Endometrial microvascular endothelial cells (primary cell): ENCODE data around the gene CCDC188. TPM values are rescaled to one million over a fixed set of nuclear protein-coding genes. Genes with fewer than 3 reads are reported as not detected.

Experiments used
- in situ Hi-C: cut with HindIII; loops from 2 replicates; pipeline ENCODE4 v1.10.0; 2017; ENCODE audit warnings: low sequenced_read_pairs, low pct_unique_long_range_greater_than_20kb; ENCODE audit errors: inconsistent ontology term
- total RNA-seq: library from RNA; depleted of rRNA; stranded (reverse); fragments of >200 nt; gene quantifications from one replicate; pipeline ENCODE4 v1.2.3, GENCODE V29; 2015; ENCODE audit errors: inconsistent ontology term

The CCDC188 gene
- total RNA-seq, 1 donor from 2014 or later: 2.6 TPM

DNA sequence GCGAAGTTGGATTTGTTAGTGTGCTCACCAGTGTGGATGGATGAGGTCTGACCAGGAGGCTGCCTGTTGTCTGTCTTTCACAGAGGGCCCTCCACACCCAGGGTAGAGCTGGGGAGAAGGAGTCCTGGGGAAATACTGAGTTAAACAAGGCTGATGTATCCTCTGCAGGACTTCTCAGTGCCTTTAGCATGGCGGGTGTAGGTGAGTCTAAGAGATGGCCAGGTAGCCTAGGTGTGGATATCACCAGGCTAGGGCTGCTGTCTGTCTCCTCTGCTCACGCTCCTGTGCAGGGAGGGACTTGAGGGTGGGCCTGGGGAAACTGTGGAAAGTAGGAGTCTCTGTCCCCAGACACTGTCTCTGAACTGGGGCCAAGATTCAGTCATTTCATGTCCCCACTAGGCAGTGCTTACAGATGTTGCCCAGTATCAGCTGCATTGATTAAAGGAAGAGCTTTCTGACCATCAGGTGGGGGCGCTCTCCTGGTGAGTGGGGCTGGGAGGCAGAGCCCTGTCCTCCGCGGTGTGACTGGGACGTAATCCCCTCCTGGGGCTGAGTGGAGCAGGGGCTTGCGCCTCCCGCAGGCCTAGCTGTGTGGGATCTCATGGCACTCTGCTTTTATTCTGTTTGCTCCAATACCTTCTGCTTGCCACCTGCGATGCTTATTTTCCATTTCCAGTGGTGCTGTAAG, 35.5 kb upstream of the CCDC188 start:
- in situ Hi-C loops: no loop called here

DNA sequence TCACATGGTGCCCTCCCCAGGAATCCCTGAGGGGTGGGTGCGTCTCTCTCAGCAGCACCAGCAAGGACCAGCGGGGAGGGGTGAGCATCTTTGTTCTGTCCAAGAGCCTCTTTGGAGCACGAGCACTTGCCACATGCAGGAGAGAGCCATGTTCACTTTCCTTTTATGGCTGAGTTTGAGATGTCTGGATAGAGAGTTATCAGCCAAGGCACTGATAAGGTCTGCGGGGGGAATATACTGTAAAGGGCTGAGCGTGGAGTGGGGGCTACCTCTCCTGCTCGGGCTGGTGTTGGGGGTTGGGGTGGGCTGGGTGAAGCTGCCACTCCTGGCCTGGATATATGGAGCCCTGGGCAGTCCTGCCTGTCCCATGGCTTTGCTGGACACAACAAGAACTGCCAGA, 34.9 kb upstream of the CCDC188 start:
- in situ Hi-C loops: no loop called here

DNA sequence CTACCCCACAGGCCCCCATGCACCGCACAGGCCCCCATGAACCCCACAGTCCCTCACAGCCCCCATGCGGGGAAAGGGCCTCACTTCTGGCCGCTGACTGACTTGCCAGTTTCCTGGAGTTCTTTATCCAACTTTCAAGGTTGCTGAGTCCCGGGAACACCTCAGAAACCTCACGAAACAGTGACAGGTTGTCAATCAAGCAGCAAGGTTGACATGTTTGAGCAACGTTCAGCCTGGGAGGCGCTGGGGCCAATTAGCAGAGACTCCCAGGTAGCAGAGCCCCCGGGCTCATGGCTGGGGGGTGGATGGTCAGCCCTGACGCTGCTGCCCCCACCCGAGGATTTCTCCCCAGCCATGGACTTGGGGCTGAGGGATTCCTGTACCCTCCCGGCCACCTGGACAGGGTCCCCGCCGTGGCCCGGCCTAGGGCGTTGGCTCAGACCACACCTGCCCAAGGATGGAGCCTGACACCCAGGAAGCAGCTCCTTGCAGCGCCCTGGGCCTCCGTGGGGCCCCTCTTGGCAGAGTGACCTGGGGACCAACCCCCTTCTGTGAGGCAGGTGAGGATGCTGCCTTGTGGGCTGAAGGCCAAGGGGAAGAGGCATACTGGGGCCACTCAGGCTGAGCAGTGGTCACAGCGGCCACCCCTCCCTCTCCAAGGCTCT, 33.8 kb upstream of the CCDC188 start:
- in situ Hi-C loops: no loop called here

DNA sequence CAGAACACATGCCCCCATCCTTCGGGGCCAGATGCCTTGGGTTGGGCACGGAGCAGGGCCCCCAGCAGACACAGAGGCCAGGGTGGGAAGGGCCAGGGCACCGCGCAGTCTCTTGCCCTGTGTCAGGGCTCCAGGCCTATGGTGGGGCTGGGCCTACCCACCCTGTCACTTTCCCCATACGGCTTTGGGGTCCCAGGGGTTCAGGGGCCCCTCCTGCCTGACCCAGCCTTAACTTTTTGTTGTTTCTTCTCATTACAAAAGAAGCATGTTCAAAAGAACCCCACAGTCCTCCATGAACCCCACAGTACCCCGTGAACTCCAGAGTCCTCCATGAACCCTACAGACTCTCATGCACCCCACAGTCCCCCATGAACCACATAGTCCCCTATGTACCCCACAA, 33.0 kb upstream of the CCDC188 start:
- in situ Hi-C loops: no loop called here

DNA sequence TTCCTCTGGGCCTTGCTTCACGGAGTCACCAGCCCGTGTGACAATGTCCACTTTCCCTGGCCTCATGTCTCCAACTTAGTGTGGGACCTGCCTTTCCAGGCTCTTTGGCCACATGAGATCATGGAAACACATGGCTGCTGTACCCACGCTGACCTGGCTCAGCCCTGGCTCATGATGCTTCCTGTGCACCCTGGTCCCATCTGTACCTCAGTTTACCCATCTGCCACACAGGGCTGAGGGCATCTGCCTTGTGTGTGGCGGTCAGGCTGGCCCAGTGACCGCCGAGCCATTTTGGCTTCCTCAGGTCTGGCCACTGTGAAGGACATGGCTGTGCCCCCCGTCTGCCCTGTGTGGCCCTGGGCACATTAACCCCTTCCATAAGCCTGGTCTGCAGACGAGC, 32.2 kb upstream of the CCDC188 start:
- in situ Hi-C loops: no loop called here

DNA sequence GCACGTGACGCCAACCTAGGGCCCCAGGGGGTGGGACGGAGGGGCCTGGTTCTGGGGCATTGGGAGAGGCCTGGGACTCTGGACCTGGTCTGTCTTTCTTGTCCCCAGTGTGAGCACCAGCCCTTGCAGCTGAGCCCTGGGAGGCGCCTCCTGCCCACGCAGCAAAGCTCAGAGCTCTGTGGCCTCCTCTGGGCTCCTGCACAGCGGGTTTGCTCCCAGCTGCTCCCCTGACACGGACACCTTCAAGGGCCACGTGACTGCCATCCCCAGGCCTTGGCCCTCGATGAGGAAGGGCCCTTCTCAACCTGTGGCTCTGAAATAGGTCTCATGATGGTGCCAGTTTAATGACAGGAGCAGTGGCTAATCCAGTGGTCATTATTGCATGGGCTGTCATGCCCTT, 31.5 kb upstream of the CCDC188 start:
- in situ Hi-C loops: no loop called here

DNA sequence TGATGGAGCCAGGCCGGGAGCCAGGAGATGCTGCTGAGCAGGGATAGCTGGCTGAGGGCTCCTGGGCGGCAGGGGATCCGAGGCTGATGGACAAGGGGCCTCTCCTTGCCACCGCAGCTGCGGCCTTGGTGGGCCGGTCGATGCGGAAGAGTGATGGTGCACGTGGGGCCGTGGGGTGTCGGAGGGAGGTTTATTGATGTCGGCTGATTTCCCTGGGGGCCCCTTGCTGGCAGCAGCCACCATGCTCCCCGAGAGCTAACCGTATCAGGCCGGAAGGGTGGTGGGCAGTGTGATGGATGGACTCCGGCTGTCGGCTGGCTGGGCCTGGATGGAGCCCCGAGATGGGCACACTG, 31.0 kb upstream of the CCDC188 start:
- in situ Hi-C loops: no loop called here

DNA sequence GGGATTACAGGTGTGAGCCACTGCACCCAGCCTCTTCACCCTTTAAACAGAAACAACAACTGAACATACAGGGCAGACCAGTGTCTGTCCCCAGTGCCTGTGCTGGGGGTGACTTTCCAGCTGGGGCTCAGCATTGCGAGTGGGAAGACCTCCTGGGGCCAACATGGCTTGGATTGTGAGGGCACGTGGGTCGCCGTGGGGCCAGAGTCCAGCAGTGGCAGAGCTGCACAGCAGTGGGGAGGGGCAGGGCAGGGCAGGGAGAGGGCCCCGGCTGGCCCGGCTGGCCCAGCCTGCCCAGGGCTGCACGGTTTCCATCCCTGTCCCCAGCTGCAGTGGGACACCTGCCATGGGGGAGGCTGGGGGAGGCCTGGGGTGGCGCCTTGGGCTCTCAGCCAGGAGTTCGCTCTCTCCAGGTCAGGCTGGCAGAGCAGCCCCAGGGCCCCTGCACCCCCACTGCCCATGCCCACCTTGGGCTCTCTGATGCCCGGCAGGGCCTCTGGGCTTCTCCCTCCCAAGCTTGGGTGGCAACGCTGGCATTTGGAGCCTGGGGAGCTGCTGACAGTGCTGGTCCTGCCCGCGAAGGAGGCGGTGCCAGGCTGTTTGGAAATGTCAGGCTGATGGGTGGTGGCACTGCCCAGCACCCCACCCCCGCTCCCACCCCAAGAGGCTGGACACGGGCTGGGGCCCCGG, 30.5 kb upstream of the CCDC188 start:
- in situ Hi-C loops: no loop called here

DNA sequence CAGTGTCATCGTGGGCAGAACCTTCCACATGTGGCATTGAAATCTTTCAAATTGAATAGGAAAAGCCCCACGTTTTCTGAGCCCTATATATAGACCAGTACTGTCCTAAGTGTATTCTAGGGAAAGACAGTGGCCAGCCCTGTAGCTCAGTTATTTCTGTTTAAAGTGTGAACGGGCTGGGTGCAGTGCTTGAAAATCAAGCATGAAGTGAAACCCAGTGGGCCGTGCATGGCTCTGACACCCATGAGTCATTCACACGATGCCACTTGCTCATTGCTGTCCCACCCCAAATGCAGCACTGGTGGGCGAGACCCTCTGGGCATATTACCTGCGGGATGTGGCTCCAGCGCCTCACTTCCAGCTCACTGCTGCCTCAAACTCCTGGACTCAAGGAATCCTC, 29.8 kb upstream of the CCDC188 start:
- in situ Hi-C loops: no loop called here

DNA sequence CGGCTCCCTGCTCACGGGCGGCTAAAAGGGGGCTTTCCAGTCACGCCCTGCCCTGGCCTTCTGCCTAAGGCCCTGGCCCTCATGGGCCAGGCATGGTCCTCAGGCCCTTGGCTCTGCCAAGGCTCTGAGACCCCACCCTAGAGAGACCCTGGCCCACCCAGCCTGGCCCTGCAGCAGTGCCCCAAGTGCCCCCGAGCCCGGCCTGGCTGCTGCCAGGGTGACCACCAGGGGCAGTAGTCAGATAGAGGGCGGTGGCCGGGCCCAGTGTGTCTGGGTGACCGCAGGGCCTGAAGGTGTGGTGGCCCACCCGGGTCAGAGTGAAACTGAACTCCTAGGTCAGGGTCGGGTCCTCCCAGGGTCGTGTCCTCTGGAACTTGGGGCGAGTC, 29.4 kb upstream of the CCDC188 start:
- in situ Hi-C loops: no loop called here

DNA sequence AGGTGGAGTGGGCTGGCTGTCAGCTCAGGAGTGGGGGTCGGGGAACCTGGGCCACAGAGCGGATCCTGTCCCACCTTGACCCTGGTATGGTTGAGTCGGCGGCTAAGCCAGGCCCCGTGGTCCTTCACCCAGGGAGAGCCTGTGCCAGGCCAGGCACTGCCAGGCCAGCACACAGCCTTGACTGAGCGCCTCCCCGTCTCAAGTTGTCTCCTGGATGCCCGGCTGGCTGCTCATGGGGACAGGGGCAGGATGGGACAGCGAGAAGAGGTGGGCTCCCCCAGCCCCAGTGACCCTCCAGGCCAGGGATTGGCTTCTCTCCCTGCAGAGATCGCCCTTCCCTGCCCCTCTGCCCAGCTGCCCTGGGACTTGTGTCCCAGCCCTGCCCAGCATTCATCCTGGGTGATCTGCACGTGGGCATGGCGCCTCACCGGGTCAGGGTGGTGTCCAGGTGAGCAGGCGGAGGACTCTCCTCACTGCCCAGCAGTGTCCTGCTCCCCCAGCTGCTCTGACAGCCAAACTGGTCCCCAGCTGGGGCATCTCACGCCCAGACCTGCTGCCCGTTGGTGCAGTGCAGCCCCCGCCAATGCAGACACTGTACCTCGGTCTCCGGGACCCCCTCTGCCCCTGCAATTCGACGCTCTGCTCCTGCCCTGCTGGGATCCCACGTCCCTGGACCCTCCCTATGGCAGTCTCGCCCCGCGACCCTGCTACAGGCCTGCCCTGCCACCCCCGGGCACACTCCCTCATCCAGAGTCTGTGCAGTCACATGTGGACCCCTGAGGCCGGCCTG, 28.8 kb upstream of the CCDC188 start:
- in situ Hi-C loops: no loop called here

DNA sequence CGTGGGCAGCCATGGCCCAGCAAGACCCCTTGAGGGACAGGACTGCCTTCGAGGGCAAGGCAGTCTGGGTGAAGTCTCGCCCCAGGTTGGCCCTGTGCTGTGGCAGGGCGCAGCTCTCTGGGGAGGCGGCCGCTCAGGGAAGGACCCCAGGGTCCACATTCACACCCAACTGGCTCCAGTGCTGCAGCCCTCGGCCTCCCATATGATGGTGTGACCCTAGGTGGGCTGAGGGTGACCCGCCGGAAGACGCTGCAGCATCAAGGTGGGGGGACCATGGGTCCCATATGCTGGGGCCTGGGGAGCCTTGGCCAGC, 28.0 kb upstream of the CCDC188 start:
- in situ Hi-C loops: no loop called here

DNA sequence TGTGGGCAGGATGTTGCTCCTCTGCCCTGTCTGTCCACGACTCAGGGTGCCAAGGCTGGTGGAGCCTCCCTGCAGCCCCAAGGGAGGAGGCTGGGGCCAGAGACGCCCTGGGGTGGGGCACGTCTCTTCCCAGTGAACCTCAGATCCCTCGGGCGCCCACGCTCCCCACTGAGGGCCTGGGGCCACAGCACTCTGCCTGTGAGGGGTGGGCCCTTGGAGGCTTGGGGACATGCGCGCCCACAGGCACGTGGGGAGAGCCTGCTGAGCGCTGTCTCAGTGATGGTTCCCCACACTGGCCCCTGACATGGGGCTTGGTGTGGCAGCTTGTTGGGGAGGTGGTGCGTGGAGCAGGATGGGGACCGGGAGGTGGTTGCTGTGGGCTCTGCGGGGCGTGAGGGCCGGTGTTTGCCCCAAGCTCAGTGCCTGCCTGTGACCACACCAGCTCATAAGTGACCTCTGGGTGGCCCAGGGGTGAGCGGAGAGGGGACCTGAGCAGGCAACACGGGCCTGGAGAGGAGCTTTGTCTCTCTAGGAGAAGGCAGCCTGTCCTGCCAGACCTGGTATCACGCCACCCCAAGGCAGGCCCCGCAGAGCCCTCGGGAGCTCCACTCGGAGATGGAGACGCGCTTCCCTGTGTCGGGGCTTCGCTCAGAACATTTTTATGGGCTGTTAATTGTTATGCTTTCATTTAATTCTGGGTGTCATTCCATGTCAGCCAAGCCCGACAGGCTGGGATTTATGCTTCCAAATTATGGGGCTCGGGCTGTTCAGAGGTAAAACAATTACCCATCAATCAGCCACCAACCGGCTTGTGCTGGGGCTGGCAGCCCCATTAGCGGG, 27.4 kb upstream of the CCDC188 start:
- in situ Hi-C loops: no loop called here

DNA sequence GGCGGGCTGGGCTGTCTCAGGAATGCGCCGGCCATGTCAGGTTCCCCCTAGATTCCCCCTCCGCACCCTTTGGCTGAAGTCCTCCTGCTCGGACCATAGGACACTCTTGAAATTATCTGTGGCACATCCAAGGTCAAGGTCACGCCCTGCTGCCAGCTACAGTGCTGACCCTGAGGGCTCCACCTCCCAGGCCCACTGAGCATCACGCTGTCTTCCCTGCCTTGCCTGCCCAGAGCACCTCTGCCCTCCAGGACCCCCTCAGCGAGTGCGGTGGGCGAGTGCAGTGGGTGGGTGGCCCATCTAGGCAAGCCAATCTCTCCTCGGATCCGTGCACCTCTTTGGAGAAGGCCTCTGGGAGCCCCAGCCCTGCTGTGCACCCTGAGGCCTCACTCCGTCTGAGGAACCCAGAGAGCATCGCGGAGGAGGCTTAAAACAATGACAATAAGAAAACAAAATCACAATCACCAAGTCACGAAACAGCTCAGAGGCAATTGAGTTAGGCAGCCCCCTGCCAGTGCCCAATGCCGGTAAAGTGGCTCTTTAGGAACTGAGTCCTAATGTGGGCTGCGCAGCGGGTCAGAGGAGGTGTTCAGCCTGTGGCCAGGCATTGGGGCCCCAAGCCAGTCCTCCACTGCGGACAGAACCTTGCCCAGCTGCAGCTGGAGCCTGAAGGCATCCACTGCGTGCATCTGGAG, 26.5 kb upstream of the CCDC188 start:
- in situ Hi-C loops: no loop called here

DNA sequence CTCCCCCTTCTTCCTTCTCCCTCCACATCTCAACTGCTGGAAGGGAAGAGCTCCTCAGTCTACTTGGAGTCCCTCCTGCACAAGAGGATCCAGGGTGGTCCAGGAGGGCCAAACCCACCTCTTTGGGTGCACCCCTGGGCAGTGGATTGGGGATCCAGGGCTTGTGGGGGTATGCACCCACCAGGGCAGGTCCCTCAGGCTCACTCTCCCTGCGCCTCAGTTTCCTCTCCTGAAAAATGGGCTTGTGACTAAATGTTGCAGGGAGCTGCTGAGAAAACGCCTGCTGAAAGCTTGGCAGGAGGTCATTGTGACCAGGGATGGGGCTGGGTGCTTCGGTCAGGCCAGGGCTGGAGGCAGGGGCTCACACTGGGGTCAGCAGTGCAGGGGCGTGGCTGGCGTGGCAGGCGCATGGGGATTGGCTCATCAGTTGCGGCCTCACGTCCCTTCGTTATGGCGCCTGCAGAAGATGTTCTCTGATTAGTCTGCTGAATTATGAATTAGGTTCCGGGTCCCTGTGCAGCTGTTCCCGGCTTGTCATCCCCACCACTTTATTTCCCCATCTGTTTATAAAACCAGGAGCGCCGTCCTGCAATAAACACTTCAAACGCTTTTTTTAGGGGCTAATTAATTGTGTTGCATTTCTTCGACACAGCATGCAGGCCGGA, 25.7 kb upstream of the CCDC188 start:
- in situ Hi-C loops: no loop called here

DNA sequence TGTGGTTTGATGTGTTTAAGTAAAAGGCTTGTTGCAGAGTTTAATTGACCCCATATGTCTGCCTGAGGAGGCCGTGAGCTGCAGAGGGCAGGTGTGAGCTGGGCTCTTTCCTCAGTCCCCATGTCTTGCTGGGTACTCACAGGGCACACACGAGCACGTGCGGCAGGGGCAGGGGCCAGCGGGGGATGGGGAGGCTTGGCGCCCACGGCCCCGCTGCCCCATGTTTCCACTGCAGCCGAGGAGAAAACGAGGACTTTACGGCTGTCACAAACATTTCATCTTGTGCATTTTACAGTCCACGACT, 24.7 kb upstream of the CCDC188 start:
- in situ Hi-C loops: no loop called here

DNA sequence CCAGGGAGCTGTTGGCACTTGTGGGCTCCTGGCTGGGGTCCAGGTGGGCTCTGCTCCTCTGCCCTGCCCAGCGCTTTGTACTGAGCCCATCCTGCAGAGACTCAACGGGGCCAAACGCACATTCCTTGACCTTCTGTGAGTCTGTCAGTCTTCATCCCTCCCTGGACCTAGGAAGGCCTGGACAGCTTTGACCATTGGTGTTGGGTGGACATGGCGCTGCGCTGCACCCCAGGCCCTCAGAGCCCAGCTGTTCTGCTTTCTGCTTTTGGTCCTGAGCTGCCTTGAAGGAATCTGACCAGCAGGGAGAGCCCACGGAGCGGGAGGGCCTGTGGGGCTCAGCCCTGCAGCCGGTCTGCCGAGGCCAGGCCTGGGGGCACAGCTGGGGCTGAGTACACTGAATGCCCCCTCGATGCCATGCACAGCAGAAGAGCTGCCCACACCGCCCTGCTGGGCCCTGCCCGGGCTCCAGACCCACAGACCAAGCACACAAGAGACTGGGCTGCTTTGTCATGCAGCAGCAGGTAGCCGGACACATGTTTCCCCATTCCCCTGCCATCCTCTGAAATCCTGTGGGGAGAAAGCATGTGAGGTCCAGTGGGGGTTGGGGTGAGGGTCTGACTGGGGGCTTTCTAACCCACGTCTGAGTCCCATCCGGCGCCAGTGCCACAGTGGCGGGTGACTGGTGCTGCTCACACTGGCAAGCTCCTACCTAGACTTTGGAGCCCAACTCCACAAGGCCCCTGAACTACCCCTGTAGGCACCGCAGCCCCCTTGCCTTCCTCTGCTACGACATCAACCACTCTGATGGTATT, 24.1 kb upstream of the CCDC188 start:
- in situ Hi-C loops: no loop called here
